ENCODE results near the gene ASB18.

Gene ASB18

DNA sequence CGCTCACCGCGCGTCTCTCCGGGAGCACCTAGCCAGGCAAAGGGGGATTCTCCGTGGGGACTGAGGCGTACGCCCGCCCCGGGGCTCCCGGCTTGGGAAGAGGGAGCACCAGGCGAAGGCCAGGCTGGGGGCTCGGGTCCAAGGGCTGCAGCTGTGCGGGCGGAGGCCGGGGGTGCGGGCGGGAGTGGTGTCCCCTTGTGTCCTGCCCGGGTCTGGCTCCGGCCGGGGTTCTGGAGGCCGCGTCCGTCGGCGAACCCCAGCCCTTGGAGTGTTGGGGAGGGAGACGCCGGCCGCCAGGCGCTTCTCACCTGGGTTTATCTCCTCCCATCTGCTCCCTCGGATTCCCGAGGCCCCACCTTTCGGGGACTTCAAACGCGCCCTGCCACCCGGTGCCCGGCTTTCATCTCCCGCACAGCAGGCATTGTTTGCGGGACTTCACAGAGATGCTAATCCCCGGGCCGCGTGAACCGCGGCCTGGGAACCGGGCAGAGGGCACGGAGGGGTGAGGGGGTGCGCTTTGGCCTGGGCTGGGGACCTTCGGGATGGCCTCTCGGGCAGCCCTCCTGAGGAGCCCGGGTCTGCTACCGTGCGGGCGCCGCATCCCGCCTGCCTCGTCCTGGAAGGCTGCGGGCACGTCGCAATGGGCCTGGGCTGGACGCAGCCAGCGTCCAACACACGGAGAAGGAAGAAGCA is 91.0 kb downstream of the ASB18 start:
- no peak for DNase-seq

DNA sequence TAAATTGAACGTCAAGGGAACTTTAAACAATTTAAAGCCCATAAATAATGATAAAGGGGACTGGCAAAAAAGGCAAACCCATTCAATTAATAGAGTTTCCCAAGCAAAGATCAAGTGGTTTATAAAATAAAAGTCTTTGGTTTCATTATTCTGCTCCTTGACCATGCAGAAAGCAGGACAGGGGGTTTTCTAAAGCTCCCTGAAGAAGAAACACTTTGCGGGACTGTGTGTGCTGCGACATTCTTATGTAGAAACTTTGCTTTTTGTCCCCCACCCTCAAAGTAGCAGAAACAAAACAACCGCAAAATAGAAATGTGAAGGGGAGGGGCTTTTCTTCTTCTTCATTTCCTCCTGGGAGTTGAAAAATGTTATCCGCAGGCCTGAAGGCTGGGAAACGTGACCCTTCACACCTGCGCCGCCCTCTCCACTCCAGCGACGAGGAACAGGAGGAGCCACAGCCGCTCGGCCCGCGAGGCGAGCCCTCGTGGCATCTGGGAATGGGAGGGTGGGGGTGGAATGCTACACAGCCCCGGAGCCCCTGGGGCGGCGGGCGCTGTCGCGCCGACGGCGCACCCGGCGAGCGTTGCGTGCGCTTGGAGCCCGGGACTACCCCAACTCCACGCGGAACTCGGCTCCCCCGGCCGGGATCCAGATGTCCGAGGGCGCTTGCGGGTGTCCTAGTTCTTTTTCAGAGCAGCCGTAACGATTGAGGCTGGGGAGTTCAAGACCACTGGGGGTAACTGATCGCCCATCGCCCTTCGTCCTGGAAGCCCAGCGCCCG is 91.8 kb downstream of the ASB18 start:
- DNase-seq = no peak

DNA sequence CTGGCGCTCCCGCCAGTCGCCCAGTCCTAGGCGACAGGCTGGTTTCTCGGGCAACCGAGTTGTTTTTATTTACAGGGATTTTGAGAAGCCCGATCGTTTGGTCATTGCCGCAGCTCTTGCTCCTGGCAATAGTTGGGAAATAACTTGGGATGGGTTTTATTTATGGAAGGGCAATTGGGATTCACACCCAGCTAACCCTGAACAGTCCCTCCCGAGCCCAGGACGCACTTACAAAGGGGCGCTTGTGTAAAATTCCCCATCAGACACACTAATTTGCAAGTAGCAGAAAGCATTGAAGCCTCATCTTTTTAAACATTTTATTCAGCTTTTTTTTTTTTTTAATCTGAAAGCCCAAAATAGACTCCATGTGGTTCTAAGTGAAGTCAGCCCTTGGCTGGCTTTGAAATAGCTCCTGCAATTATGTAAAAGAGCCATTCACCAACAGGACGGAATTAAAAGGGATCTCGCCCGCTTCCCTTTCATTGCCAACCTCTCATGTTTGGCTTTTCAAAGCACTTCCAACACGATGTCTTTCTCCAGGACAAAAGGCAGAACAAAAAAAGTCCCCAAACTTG is 92.4 kb downstream of the ASB18 start:
- DNase-seq = no peak

DNA sequence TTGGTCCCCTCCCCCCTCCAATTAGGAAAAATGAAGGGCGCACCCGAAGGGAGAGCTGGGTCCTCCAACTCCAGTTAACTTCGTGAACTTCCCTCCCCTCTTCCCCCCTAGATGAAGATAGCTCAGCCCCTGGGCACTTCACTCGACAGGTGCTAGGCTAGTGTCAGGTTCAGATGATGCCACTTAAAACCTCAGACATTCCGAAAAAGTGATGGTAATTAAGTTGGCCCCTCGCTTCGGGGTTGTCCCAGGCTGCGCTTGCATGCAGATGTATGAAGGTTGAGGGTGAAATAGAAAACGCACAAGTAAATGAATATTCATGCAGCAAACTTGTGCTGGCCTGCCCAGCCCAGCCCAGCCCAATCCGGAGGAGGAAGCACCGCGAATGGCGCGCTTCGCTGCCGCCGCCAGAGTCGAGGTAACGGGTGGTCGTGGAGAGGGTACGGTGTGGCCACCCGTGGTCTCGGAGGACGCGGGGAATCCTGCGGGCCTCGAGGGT is 93.0 kb downstream of the ASB18 start:
- no peak for DNase-seq

DNA sequence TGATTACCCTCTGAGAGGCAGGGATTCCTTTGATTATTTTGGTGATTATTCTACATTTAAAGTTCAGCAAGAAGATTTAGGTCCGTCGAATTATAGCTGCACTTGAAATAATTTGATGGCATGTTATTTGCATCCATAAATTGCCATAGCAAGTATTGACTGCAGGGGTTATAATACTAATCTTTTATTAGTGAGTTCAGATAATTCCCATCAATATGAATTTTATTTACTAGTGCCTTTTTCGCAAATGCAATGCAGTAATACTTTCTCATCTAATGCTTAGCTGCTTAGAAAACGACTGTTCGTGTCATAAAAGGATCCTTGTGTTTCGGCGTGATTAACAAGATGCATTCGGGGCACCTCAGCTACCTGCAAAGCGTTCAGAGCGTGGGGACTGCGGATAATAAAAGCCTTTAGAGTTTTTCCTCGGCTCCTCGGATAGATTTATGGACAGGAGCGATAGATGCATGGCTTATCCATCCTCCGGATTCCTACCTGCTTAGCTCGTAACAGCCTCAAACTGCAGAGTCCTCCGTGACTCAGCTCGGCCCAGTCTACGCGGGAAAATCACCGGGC is 93.5 kb downstream of the ASB18 start:
- no peak for DNase-seq

DNA sequence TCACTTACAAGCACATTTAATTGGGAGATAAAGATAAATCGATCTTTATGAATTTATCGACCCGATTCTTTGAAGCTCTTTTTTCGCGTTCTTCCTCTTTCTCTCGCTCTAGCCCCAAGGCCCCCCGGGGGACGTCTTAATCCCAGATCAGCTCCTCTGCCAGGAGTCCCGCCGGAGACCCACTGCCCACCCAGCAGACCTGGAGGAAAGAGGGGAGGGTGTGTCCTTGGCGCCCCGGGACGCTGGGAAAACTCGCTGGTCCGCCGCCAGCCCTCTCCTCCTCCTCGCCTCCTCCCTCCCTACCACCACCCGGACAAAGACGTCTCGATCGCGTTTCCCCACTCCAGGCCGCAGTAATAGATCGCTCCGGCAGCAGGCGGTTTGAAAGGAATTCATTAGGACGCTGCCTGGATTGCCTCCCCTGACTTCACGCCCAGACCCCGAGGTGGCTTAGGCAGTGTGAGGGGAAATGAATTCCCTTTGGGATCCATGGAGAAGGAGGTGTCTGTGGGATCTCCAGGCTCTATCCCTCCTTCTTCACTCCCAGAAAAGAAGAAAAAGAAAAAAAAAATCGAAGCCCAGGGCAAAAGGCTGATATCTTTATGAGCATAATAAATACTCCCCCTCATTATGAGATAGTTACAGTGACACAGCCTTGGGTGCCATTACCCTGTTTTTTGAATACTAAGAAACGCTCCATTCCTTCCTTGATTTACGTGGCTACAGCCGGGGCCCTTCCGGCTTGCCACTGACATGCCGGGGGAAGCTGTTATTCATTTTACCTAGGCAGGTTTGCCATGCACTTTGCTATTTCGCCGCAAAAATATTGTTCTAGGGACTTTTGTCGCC is 94.2 kb downstream of the ASB18 start:
- DNase-seq = no peak

DNA sequence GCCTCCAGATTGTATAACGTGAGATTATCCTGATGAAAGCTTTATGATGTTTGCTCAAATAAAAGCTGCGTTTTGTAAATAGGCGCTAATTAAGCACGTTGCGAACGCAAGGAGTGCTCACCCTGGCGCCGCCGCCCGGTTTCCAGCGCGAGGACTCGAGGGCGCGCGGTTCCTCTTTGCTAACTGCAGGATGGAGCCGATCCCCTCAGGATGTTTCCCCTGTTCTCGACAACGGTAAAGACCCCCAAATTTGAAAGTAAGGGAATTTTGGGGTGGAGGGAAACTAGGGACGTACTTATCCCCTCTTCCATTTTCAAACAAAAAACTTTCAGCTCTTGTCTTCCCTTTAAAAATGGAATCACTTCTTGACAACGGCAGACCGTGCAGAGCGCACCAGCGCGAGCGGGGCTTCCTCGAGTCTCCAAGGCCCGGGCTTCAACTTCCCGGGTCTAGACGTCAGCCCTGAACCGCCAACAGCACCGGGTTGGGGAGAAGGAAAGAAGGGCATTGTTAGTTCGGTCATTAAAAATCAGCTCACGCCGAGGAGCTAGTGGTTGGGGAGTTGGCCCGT is 95.0 kb downstream of the ASB18 start:
- DNase-seq = no peak

DNA sequence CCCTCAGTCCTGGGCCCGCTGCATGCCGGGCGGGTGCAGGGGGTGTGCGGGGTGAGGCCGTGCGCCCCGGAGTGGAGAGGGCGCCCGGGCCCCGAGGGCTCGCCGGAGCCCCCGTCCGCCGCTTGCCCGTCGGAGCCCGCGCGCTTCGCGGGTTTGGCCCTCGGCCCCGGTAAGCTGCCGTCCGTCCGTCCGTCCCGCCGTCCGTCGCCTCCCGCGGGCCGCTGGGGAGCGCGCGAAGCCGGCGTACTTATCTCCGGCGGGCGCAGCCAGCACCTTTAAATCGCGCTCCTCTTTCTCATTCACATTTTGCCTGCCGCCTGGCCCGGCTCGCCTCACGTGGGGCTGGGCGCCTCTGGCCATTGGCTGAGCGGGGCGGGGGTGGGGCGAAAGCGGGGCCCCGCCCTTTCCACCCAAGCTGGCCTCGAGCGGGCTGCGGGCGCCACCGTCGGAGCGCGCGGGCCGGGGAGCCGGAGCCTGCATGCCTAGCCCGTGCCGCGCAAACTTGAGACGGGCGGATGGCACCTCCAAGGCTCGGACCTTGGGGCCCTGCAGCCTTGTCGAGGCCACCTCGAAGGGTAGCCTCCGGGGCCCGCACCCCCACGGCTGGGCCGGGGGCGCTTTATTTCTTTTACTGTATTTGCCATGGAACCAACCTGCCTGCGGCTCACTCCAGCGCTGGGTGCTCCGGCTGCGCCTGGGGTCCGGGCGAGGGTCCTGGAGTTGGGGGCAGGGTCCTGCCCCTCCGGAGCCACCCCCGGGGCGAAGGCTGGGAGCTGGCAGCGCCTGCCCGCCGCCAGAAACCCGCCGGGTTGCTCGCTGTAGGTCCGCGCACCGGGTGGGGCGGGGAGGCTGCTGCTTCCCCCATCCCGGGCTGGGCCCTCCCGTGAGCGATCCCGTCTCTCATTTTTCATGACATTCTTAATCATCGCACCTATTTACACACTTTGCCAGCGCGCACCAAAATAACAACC is 95.8 kb downstream of the ASB18 start, which contains the start of gene GBX2:
TSS of gene GBX2 (minus strand) at position 277 of the 971 bp plus-strand sequence. CDS start 415 bp downstream, outside the sequence.
- no peak for DNase-seq

DNA sequence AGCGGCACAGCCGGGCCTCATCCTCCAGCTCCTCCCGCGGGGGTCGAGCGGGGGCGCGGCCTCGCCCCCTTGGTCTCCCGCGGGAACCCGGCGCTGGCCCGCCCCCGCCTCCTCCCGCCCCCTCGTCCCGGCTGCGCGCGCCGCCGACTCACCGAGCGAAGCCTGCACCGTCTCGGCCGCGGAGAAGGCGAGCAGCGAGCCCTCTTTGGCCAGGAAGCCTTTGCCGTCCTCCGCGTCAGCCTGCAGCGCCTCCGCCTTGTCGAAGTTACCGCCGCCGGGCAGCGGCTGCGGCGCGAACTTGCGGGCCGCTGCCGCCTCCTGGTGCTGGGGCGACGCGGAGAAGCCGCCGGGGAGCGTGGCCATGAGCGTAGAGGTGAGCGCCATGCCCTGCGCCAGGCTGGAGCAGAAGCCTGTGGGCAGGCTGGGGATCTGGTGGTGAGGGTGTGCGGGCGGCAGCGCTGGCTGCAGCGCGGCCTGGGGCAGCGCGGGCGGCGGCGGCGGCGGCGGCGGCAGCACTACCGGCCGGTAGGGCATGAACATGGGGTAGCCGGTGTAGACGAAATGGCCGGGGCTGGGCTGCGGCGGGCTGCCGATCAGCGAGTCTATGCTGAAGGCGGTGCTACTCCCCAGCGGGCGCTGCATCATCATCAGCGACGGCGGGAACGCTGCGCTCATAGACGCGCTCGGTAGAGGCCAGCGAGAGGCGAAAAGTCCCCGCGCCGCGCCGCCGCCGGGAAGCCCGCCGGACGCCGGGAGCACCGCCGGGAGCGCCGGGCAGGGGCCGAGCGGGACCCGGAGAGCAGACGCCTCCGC is 96.7 kb downstream of the ASB18 start:
- no peak for DNase-seq

DNA sequence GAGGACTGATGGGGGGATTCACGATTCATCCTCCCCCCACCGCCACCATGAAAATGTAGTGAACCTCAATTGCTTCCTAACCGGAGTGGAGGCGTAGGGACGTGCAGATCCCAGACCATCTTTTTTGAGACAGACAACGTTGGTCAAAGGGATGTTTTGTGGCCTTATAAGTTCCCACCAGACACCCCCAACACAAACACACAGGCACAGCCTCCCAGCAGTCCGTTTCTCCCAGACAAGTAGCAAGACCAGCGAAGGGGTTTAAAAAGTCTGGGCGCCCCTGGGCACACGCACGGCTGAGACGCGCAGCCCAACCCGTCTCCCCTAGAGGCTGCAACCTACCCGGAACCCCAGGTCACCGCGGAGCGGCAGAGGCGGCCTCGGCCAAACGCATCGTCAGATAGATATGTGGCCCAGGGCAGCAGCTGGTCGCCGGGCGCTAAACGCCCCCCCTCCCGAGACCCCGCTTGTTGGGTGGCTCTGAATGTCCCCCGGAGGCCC is 97.4 kb downstream of the ASB18 start:
- no peak for DNase-seq

DNA sequence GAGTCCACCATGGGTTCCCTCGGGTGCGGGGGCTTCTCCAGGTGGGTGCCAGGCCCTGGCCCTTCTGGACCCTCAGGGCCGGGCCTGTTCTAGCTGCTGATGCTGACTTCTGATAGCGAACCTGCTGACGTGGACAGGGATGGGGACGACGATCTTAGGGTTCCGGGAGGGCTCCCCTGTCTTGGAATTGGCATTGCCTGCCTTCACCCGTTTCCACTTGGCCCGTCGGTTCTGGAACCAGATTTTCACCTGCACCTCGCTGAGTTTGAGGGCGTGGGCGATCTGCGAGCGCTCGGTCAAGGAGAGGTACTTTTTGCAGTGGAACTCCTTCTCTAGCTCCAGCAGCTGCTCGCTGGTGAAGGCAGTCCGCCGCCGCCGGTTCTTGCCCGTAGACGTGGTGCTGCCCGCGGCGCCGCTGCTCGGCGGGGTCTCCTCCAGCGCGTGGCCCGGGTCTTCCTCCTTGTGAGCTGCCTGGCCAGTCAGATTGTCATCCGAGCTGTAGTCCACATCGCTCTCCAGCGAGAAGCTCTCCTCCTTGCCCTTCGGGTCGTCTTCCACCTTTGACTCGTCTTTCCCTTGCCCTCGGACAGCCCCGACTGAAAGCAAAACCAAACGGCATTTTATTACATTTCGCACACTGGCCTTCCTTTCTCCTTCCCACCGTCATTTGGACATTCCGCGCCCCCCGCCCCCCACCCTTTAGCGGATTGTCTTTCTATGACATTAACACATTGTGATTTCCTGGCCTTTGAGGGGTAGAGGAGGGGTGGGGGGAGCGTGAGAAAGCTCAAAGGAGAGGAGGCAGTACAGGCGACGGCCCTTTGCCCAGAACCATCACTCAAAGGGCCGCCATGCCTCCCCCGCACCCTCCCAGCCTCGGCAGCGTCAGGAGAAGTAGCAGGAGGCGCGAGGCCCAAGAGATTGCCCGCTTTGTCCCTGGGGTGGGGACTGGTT is 98.1 kb downstream of the ASB18 start:
- no peak for DNase-seq

DNA sequence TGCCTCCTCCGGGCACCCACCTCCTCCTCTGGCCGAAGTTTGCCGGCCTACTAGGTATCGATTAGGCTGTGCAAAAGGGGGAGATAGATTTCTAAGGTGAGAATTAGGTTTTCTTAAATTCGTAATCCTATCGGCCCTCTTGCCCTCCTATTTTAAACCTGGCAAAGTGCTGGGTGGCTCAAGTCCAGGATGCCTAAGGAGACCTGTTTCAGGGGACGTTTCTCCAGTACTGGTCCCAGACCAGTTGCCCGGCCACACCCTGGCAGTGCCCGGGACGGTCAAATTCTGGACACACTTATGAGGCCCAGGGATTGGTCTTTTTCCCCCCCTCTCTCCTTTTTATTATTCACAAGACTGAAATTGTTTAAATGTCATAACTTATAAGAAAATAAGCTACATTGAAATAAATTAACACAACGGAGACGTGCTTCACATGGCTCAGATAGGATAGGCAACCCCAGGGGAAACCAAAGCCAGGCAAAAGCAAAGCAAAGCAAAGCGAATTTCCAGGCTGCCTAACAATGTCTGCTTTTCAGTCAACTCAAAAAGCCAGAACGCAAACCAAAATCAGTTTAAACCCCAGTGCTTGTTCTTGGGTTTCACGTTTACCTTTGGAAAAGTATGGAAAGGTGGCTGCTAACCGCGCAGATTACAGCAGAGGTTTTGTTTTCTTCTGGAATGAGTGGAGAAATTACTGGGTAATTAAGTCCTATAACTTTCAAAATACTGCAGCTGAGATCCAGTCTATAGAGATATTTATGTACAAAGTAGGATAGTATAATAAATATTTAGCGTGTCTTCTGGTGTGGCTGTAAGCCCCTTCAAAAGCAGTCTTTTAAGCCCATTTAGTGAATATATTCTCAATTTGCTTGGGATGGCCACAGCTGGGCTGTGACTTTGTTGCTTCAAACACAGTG is 99.0 kb downstream of the ASB18 start:
- no peak for DNase-seq

DNA sequence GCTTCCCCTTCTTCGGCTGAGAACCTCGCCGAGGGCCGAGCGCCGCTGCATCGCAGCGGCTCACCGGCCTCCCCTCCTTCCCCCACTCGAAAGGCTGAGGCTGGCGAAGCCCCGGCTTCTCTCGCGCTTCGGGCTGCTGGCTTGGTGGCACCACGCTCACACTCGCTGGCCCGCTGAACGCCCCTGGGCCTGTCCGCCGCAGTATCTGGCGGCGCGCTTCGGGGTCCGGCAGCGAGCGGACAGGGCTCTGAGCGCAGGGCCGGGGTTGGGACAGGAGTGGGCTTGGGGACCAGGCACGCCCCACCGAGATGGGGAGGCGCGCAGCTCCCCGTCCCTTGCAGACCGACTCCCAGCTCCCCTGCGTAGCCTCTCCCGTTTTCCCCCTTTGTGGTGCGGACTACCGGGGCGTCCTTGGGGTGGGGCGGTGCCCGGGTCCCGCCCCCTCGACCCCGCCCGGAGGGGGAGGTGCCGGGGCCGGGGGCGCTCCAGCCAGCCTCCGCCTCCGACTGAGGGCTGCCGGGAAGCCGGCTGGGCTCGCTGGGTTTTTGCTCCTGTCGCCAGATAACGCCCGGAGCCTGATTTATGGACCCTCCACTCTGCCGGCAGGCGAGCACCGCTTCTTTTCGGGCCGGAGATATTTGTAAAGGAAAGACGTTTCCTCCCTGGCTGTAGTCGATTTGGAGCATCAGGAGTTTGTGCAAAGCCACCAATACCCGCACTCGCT is 99.8 kb downstream of the ASB18 start:
- DNase-seq = no peak

DNA sequence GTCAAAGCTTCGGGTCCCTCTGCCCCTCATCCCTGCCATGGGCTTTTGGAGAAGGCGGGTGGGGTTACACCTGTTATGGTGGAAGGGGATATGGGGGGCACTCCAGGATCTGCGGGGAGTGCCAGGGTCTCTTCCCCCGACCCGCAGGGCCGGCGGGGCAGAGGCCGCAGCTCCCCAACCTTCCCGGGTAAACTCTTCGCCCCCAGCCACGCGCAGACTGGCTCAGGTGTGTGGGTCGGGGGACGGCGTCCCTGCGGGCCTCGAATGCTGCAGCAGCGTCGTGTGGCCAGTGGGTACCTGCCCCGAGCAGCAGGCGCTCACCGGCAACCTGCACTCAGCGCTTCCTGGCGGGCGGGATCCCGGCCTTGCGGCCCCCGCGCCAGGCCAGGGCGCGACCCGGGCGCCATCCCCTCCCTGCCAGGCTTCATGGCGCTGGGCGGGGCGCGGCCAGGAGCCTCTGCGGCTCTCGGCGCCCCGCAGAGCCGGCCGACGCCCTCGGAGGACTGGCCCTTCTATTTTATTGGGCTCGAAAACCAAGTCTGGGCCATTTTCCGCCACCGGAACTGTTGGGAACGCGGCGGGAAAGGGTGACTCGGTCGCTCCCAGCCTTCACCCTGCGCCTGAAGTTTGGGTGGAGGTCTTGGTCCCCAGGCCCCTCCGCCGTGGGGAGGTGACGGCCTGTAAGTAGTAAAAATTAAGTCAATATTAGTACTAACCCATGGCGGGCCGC is 100.6 kb downstream of the ASB18 start:
- no peak for DNase-seq

DNA sequence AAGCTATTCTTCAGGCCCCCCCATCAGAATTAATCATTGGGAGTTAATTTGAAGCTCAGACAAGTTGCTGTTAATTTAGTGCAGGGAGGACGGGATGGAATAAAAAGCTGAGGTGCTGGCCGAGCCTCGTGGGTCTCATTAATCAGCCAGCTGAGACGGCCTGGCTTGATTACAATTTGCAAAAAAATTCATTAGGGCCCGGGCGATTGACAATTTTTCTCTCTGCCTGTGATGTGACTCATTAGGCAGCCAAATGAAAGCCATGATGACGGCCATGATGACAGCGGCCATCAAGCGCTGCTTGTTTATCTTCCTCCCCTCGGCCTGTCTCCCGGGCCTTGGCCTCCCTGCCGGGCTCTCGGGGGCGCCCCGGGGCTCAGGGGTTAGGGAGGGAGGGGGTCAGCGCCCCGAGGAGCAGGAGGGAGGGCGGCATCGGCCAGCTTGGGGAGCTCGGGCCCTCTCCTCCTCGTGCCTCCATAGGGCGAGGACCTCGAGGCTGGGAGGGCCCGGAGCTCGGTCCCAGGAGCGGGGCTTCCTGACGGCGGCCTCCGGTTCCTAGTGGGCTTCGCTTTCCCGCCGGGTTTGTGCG is 101.2 kb downstream of the ASB18 start:
- DNase-seq = no peak

All from activated CD4-positive, CD25-positive, alpha-beta regulatory T cell treated with anti-CD3 and anti-CD28 coated beads, Interleukin-2, amount 50 U/mL, for 72 hours (primary cell).